Kidney epithelial cell (primary cell): ENCODE data around the gene RHOT1. TPM values are rescaled to one million over a fixed set of nuclear protein-coding genes. Genes with fewer than 3 reads are reported as not detected.

Experiments used
- DNase-seq: peaks from one replicate; pipeline ENCODE4 v3.0.0-alpha.2; 2010; ENCODE audit warnings: low read depth
- H3K27me3 ChIP-seq: 2 replicates; pipeline ENCODE4 v1.6.0; 2011; ENCODE audit warnings: low read length; ENCODE audit not compliant: control insufficient read depth, insufficient read depth
- H3K36me3 ChIP-seq: 2 replicates; pipeline ENCODE4 v1.5.1; 2011; ENCODE audit warnings: low read length; ENCODE audit not compliant: control insufficient read depth, insufficient read depth
- H3K4me3 ChIP-seq: 2 replicates; pipeline ENCODE4 v1.5.1; 2011; ENCODE audit warnings: low read depth, mild to moderate bottlenecking, control low read depth, low read length
- total RNA-seq: library from RNA; depleted of rRNA; stranded (reverse); fragments of >200 nt; gene quantifications from 2 replicates; pipeline ENCODE4 v1.2.3, GENCODE V29; 2015
- TF ChIP-seq, protein P1 (sequence below): IDR thresholded peaks from 2 replicates; pipeline ENCODE4 v1.5.1; 2011; ENCODE audit warnings: mild to moderate bottlenecking, moderate library complexity, low read length, control low read depth, inconsistent platforms; ENCODE audit not compliant: insufficient read depth, poor library complexity, severe bottlenecking

Gene RHOT1
- total RNA-seq, 1 donor from 2014 or later: 37.2 TPM

GRCh38 chr17:32264823-32265191 is 122.5 kb downstream of the RHOT1 start:
- no peak for DNase-seq
- Histone ChIP-seq H3K27me3 (peaks cover 60% of the 10 kb centered on the region), H3K4me3 (no peak overlapping the region), H3K36me3 (no peaks in the 10 kb centered on the region)
- TF ChIP-seq, protein P1, sequence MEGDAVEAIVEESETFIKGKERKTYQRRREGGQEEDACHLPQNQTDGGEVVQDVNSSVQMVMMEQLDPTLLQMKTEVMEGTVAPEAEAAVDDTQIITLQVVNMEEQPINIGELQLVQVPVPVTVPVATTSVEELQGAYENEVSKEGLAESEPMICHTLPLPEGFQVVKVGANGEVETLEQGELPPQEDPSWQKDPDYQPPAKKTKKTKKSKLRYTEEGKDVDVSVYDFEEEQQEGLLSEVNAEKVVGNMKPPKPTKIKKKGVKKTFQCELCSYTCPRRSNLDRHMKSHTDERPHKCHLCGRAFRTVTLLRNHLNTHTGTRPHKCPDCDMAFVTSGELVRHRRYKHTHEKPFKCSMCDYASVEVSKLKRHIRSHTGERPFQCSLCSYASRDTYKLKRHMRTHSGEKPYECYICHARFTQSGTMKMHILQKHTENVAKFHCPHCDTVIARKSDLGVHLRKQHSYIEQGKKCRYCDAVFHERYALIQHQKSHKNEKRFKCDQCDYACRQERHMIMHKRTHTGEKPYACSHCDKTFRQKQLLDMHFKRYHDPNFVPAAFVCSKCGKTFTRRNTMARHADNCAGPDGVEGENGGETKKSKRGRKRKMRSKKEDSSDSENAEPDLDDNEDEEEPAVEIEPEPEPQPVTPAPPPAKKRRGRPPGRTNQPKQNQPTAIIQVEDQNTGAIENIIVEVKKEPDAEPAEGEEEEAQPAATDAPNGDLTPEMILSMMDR: no peak

GRCh38 chr17:32265192-32265923 is 123.1 kb downstream of the RHOT1 start, which contains the start of gene RHBDL3:
TSS of gene RHBDL3 (plus strand) at chr17:32265832. CDS start at chr17:32266190, 358 bp downstream.
- H3K27me3 ChIP-seq: peaks cover 62% of the 10 kb centered on the region
- no peak for DNase-seq
- H3K36me3 ChIP-seq: no peaks in the 10 kb centered on the region
- TF ChIP-seq, protein P1: no peak
- H3K4me3 ChIP-seq: peak within 1 kb of the TSS; percentile 29

- peaks cover 62% of the 10 kb centered on the region for H3K27me3 ChIP-seq
- H3K4me3 ChIP-seq: peak overlapping the region; percentile 29
- H3K36me3 ChIP-seq: no peaks in the 10 kb centered on the region
- TF ChIP-seq, protein P1: no peak
- no peak for DNase-seq
Measured at GRCh38 chr17:32266051-32266388, 123.7 kb downstream of the RHOT1 start.

DNA sequence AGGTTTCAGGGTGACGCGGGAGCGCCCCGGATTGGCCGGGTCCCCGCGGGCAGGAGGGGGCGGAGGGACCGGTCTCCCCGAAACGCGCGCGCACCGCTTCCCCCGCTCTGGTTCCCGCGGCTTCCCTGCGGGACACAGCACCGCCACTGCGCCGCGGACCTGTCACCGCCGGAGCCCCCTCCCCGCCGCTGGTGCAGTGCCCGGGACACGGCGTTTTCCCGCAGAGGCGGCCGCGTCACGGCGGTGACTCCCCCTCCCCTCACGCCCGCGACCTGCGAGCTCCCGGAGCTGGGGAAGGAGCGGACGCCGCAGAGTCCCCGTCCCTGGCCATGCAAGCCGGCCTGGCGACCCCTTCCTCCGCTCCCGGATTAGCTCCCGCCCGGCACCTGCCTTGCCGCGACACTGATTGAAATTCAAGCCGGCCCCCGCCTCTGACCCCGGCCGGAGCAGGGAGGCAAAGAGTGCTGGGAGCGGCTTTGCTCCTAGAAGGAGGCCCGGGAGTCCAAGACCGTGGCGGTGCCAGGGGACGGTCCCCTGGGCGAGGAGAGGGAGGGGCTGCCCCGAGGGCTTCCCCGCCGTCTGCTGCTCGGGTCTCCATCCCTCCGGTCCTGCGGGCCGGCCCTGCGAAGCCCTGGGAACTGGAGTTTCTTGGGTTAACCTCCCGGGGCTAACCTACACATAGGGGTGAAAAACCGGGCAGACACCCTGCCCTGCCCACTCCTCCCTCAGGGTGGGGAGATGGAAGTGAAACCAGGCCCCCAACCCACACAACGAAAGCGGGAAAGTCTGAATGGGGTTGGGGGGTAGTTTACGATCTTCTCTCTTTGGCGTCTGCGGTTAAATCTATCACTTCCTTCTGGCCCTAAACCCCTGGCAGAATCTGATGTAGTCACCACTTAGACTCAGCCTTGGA is 124.3 kb downstream of the RHOT1 start:
- no peak for DNase-seq
- no peaks in the 10 kb centered on the region for H3K36me3 ChIP-seq
- H3K27me3 ChIP-seq: peaks cover 62% of the 10 kb centered on the region
- H3K4me3 ChIP-seq: peak overlapping the region; percentile 29
- TF ChIP-seq, protein P1: no peak

- H3K36me3 ChIP-seq: no peaks in the 10 kb centered on the region
- H3K27me3 ChIP-seq: peaks cover 55% of the 10 kb centered on the region
- no peak overlapping the region for H3K4me3 ChIP-seq
- TF ChIP-seq, protein P1: no peak
- no peak for DNase-seq
Measured at GRCh38 chr17:32267690-32268205, 125.4 kb downstream of the RHOT1 start.
